ENCODE measurements around the gene OSBPL8. TPM values are rescaled to one million over a fixed set of nuclear protein-coding genes. Genes with fewer than 3 reads are reported as not detected.
"Not testable (repeated sequence)": the region's sequence is repeated elsewhere in the genome, so short reads cannot be mapped to it uniquely, and the experiment has no call there.

Gene OSBPL8
- total and polyA plus RNA-seq, 9 of the 15 experiments (the other 6 are each of a cell fraction or from before 2014, with no cell fraction given) = 17.4 to 82.7 (median 42.8) TPM

- H3K27ac ChIP-seq (ENCODE audit: extremely low read depth, low read depth, low read length); POLR2A ChIA-PET; CTCF ChIA-PET (ENCODE audit: low intra/inter-chr PET ratio); H2AFZ ChIP-seq (ENCODE audit: low read depth, low read length); BruUV-seq (replicated peaks); H3K4me1 ChIP-seq (replicated peaks in 1 of 2; ENCODE audit: control insufficient read depth in 2 of 2, insufficient read depth in 2 of 2, low read length in 2 of 2); H3K9me3 ChIP-seq (replicated peaks; ENCODE audit: control insufficient read depth, insufficient read depth, low read depth, low read length); H3K27me3 ChIP-seq (ENCODE audit: control insufficient read depth in 2 of 2, insufficient read depth in 2 of 2, low read length in 2 of 2); H3K36me3 ChIP-seq (ENCODE audit: control insufficient read depth, insufficient read depth, low read length); H3K4me3 ChIP-seq; DNase-seq (ENCODE audit: extremely low read depth in 1 of 4, low spot score in 3 of 4); ATAC-seq; in situ Hi-C loops (cut with MboI); H3K9me1 ChIP-seq (ENCODE audit: control insufficient read depth, insufficient read depth, low read length); H3K9ac ChIP-seq (ENCODE audit: insufficient read depth in 1 of 2, low read depth in 2 of 2, low read length in 2 of 2); FAIRE-seq; H4K20me1 ChIP-seq (replicated peaks; ENCODE audit: control insufficient read depth, insufficient read depth, low read length); intact Hi-C loops (cut with micrococcal nuclease); H3K4me2 ChIP-seq (ENCODE audit: insufficient read depth, low read length): not testable (repeated sequence)
- 75% methylated on average over 4 of the region's 4 CpGs for WGBS (ENCODE audit: insufficient coverage, low coverage, missing lambda C conversion rate)
- peak in 1 of 2 experiments; percentile 98 for TF ChIP-seq AFF1 (IDR thresholded peaks at IDR 0.05; ENCODE audit: low read depth in 1 of 2, partially characterized antibody in 2 of 2)
- H3K79me2 ChIP-seq (ENCODE audit: control insufficient read depth, insufficient read depth, low read length) = peaks cover 17% of the 10 kb centered on the region; the same call in 2 of the 3 replicates
Observed at GRCh38 chr12:76511116-76511716, 48.4 kb downstream of the OSBPL8 start.
